ENCODE data around the gene IFNG-AS1.
A peak's percentile ranks its signal among the peaks of the same experiment; 100 is the strongest.

The IFNG-AS1 gene

GRCh38 chr12:67996347-67996746, 7.1 kb downstream of the IFNG-AS1 start:
- DNase-seq, result no peak

GRCh38 chr12:67998379-67998778, 9.1 kb downstream of the IFNG-AS1 start:
- DNase-seq, result no peak

- DNase-seq, result no peak
Measured at GRCh38 chr12:67999244-67999643, 10.0 kb downstream of the IFNG-AS1 start.

- no peak for DNase-seq
Measured at GRCh38 chr12:68001486-68002466, 12.5 kb downstream of the IFNG-AS1 start.

GRCh38 chr12:68003777-68004176, 14.5 kb downstream of the IFNG-AS1 start:
- no peak for DNase-seq

- no peak for DNase-seq
Measured at GRCh38 chr12:68007033-68007432, 17.8 kb downstream of the IFNG-AS1 start.

- DNase-seq, result no peak
Measured at GRCh38 chr12:68007466-68007865, 18.2 kb downstream of the IFNG-AS1 start.

- DNase-seq, result no peak
Measured at GRCh38 chr12:68011206-68011881, 22.1 kb downstream of the IFNG-AS1 start.

GRCh38 chr12:68011882-68012207, 22.6 kb downstream of the IFNG-AS1 start:
- no peak for DNase-seq

- no peak for DNase-seq
Measured at GRCh38 chr12:68012712-68013111, 23.5 kb downstream of the IFNG-AS1 start.

- DNase-seq, result no peak
Measured at GRCh38 chr12:68013181-68013580, 23.9 kb downstream of the IFNG-AS1 start.

- no peak for DNase-seq
Measured at GRCh38 chr12:68016136-68016535, 26.9 kb downstream of the IFNG-AS1 start.

GRCh38 chr12:68018315-68018714, 29.1 kb downstream of the IFNG-AS1 start:
- no peak for DNase-seq

GRCh38 chr12:68020049-68020448, 30.8 kb downstream of the IFNG-AS1 start:
- no peak for DNase-seq

- no peak for DNase-seq
Measured at GRCh38 chr12:68020699-68021098, 31.5 kb downstream of the IFNG-AS1 start.

- no peak for DNase-seq
Measured at GRCh38 chr12:68028647-68029046, 39.4 kb downstream of the IFNG-AS1 start.

GRCh38 chr12:68030248-68030647, 41.0 kb downstream of the IFNG-AS1 start:
- no peak for DNase-seq

GRCh38 chr12:68031174-68031573, 41.9 kb downstream of the IFNG-AS1 start:
- DNase-seq, result no peak

GRCh38 chr12:68031881-68032739, 42.9 kb downstream of the IFNG-AS1 start:
- DNase-seq, result no peak

GRCh38 chr12:68034567-68034966, 45.3 kb downstream of the IFNG-AS1 start:
- DNase-seq, result no peak

GRCh38 chr12:68036642-68037041, 47.4 kb downstream of the IFNG-AS1 start:
- peak; percentile 13 for DNase-seq

- DNase-seq, result no peak
Measured at GRCh38 chr12:68037616-68038255, 48.5 kb downstream of the IFNG-AS1 start.

- no peak for DNase-seq
Measured at GRCh38 chr12:68038650-68039049, 49.4 kb downstream of the IFNG-AS1 start.
